Spleen (tissue), 11 donors: ENCODE data around the gene CCDC38. TPM values are rescaled to one million over a fixed set of nuclear protein-coding genes. Genes with fewer than 3 reads are reported as not detected.
A peak's percentile ranks its signal among the peaks of the same experiment; 100 is the strongest.

ENCODE experiments used
- DNase-seq: peaks from one replicate; pipeline ENCODE4 v3.0.0-alpha.2; 2020
- H3K27ac ChIP-seq, 8 donors: fragments of 200-600 bp; sonication (generic) in 7 of 8; 1 replicate in 4 of 8; 2 replicates in 4 of 8; pipeline versions ENCODE4 v1.5.0 to v1.8.0; 2016 to 2021; ENCODE audit warnings: inconsistent platforms in 4 of 8, mild to moderate bottlenecking in 4 of 8, moderate library complexity in 1 of 8
- H3K27me3 ChIP-seq, 7 donors: fragments of 200-600 bp; sonication (generic) in 6 of 7; replicated peaks in 1 of 7; 1 replicate in 4 of 7; 2 replicates in 3 of 7; pipeline versions ENCODE4 v1.5.0 to v1.8.0; 2016 to 2021; ENCODE audit warnings: inconsistent platforms in 3 of 7, mild to moderate bottlenecking in 1 of 7
- H3K36me3 ChIP-seq, 6 donors: fragments of 200-600 bp; sonication (generic) in 5 of 6; 1 replicate in 4 of 6; 2 replicates in 2 of 6; pipeline versions ENCODE4 v1.5.0 to v1.8.0; 2016 to 2021; ENCODE audit warnings: inconsistent platforms in 2 of 6
- H3K4me1 ChIP-seq, 6 donors: fragments of 200-600 bp; sonication (generic) in 5 of 6; 1 replicate in 3 of 6; 2 replicates in 3 of 6; pipeline versions ENCODE4 v1.5.0 to v1.8.0; 2016 to 2021; ENCODE audit warnings: inconsistent platforms in 3 of 6
- H3K4me3 ChIP-seq, 8 donors: fragments of 200-600 bp; sonication (generic) in 7 of 8; 1 replicate in 4 of 8; 2 replicates in 4 of 8; pipeline versions ENCODE4 v1.5.0 to v1.8.0; 2016 to 2021; ENCODE audit warnings: inconsistent platforms in 4 of 8, mild to moderate bottlenecking in 4 of 8, moderate library complexity in 2 of 8
- H3K9me3 ChIP-seq, 8 donors: fragments of 200-600 bp; sonication (generic) in 7 of 8; 1 replicate in 4 of 8; 2 replicates in 4 of 8; pipeline versions ENCODE4 v1.5.0 to v1.8.0; 2016 to 2021; ENCODE audit warnings: inconsistent platforms in 4 of 8
- POLR2A ChIP-seq, 3 donors: fragments of 450-650 bp; IDR thresholded peaks; one replicate each; pipeline ENCODE4 v1.5.1; 2017; ENCODE audit warnings: antibody characterized with exemption in 3 of 3, mild to moderate bottlenecking in 1 of 3
- POLR2AphosphoS5 ChIP-seq, 3 donors: sonication (generic); formaldehyde crosslinking; IDR thresholded peaks; one replicate each; pipeline ENCODE4 v1.5.1; 2017; ENCODE audit warnings: antibody characterized with exemption in 3 of 3
- WGBS, 5 donors: extraction: QIAGEN DNeasy Blood & Tissue Kit in 3 of 5; methylation state at CpG; one replicate each; pipeline versions ENCODE4 v1.1.5 to v1.1.7; 2013 to 2018; 5-methylcytosine and 5-hydroxymethylcytosine counted together
- intact Hi-C: fragments of 100-400 bp; cut with DNase I; formaldehyde crosslinking; loops from one replicate; pipeline ENCODE4 v1.15.0; 2023; ENCODE audit warnings: low total_unique reads
- polyA plus RNA-seq, 3 donors: library from polyadenylated mRNA; stranded (reverse); fragments of 200-250 nt; gene quantifications; one replicate each; pipeline ENCODE4 v1.2.1, GENCODE V29; 2013
- total RNA-seq, 7 donors: library from RNA; depleted of rRNA in 3 of 7; stranded (reverse); fragments of >200 nt in 3 of 7; fragmentation: NEBNext Ultra II Directional in 4 of 7; extraction: Animal tissue kit (Norgen Biotek cat#: 25700) in 4 of 7; gene quantifications; one replicate each; pipeline versions ENCODE4 v1.1.0 to v1.2.1, GENCODE V29; 2016 to 2021
- TF ChIP-seq, protein P1 (sequence below), 11 experiments: fragments of 200-600 bp in 7 of 11; fragments of 450-650 bp in 4 of 11; sonication (generic) in 4 of 11; IDR thresholded peaks in 8 of 11; conservative IDR thresholded peaks in 3 of 11; 1 replicate in 7 of 11; 2 replicates in 4 of 11; pipeline versions ENCODE4 v1.4.0 to v1.8.0; 2016 to 2021; ENCODE audit warnings: antibody characterized with exemption in 11 of 11, inconsistent platforms in 4 of 11, mild to moderate bottlenecking in 1 of 11
- donor health status: healthy with polysubstance abuse.
- donor health status: DM: no; HTN: no; CAD: no; lungs with moderate emphysema.
- donor health status: DM: no; HTN: no; CAD: no.
- donor health status: Bipolar disorder and iron deficiency.
- donor health status: healthy.
- donor health status: DM: no; HTN: no; CAD: no.
- donor health status: DM: yes; HTN: yes; CAD: no.

CCDC38 gene
- total and polyA plus RNA-seq, 10 donors, result 0.34 to 2.1 (median 0.86) TPM; not detected in 1

DNA sequence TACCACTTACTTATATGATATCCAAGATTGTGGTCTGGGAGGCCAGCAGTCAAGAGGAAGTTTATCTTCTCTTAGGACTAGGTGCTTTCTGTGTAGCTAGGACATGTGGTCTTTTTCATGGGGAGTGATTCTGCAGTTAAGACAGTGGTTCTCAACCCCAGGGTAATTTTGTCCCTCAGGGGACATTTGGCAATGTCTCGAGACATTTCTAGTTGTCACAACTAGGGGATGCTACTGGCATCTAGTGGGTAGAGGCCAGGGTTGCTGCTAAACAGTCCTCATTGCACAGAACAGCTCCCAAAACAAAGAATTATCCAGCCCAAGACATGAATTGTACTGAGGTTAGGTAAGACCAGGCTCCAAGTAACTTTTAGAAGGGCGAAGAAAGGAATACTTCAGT, 20.7 kb upstream of the CCDC38 start:
- no peak for DNase-seq
- TF ChIP-seq, protein P1, sequence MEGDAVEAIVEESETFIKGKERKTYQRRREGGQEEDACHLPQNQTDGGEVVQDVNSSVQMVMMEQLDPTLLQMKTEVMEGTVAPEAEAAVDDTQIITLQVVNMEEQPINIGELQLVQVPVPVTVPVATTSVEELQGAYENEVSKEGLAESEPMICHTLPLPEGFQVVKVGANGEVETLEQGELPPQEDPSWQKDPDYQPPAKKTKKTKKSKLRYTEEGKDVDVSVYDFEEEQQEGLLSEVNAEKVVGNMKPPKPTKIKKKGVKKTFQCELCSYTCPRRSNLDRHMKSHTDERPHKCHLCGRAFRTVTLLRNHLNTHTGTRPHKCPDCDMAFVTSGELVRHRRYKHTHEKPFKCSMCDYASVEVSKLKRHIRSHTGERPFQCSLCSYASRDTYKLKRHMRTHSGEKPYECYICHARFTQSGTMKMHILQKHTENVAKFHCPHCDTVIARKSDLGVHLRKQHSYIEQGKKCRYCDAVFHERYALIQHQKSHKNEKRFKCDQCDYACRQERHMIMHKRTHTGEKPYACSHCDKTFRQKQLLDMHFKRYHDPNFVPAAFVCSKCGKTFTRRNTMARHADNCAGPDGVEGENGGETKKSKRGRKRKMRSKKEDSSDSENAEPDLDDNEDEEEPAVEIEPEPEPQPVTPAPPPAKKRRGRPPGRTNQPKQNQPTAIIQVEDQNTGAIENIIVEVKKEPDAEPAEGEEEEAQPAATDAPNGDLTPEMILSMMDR (IDR thresholded peaks at IDR 0.05 in 8 of 11, conservative IDR thresholded peaks at IDR 0.05 in 3 of 11), result no peak
- TF ChIP-seq POLR2A (IDR thresholded peaks at IDR 0.05) (no peak), POLR2AphosphoS5 (IDR thresholded peaks at IDR 0.05) (no peak)
- 68 to 82% (median 72%) methylated on average over 2 of the region's 2 CpGs for WGBS, 5 donors
- H3K36me3 ChIP-seq, result peaks cover 0 to 15% (median 0%) of the 10 kb centered on the region in 6 donors
- H3K27ac ChIP-seq, result no peak overlapping the region
- intact Hi-C loops, result no loop called here
- H3K4me3 ChIP-seq, result no peak overlapping the region
- H3K27me3 ChIP-seq, result no peaks in the 10 kb centered on the region
- H3K9me3 ChIP-seq, result no peaks in the 10 kb centered on the region
- no peaks in the 10 kb centered on the region for H3K4me1 ChIP-seq

GRCh38 chr12:95962222-95962621, 19.8 kb upstream of the CCDC38 start:
- no peak overlapping the region for H3K27ac ChIP-seq
- H3K4me3 ChIP-seq, result no peak overlapping the region
- WGBS, 5 donors, result 77 to 87% (median 83%) methylated on average over 7 of the region's 7 CpGs
- H3K4me1 ChIP-seq, result no peaks in the 10 kb centered on the region
- TF ChIP-seq POLR2AphosphoS5 (IDR thresholded peaks at IDR 0.05), result no peak
- TF ChIP-seq, protein P1 (IDR thresholded peaks at IDR 0.05 in 8 of 11, conservative IDR thresholded peaks at IDR 0.05 in 3 of 11), result no peak
- no peak for TF ChIP-seq POLR2A (IDR thresholded peaks at IDR 0.05)
- intact Hi-C loops, result no loop called here
- no peaks in the 10 kb centered on the region for H3K9me3 ChIP-seq
- H3K36me3 ChIP-seq, result peaks cover 0 to 11% (median 0%) of the 10 kb centered on the region in 6 donors
- DNase-seq, result no peak
- no peaks in the 10 kb centered on the region for H3K27me3 ChIP-seq

GRCh38 chr12:95960241-95960640, 17.8 kb upstream of the CCDC38 start:
- Histone ChIP-seq H3K9me3 (no peaks in the 10 kb centered on the region), H3K4me3 (no peak overlapping the region), H3K4me1 (no peaks in the 10 kb centered on the region), H3K27me3 (no peaks in the 10 kb centered on the region), H3K27ac (no peak overlapping the region), H3K36me3 (peaks cover 0 to 4% (median 0%) of the 10 kb centered on the region in 6 donors)
- WGBS, 5 donors, result 57 to 76% (median 63%) methylated on average over 5 of the region's 5 CpGs
- DNase-seq, result no peak
- intact Hi-C loops, result no loop called here
- TF ChIP-seq POLR2AphosphoS5 (IDR thresholded peaks at IDR 0.05), result no peak
- no peak for TF ChIP-seq POLR2A (IDR thresholded peaks at IDR 0.05)
- TF ChIP-seq, protein P1 (IDR thresholded peaks at IDR 0.05 in 8 of 11, conservative IDR thresholded peaks at IDR 0.05 in 3 of 11), result no peak

DNA sequence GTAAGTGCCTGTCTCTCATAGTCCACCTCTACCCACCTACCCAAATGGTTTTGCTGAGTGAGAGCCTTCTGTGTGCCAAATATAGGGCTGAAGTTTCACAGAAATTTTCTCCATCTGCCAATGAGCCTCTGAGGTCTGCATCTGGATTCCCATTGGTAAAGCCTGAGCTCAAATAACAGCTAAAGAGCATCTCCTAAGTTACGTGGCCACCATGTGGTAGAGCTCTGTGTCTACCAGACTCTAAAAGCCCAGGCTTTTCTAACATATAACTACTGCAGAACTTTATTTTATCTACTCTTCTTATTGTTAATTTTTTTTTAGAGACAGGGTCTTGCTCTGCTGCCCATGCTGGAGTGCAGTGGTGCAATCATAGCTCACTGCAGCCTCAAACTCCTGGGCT, 16.7 kb upstream of the CCDC38 start:
- Histone ChIP-seq H3K9me3 (no peaks in the 10 kb centered on the region), H3K36me3 (peaks cover 0 to 4% (median 0%) of the 10 kb centered on the region in 6 donors), H3K4me3 (no peak overlapping the region), H3K27ac (no peak overlapping the region), H3K4me1 (no peaks in the 10 kb centered on the region), H3K27me3 (no peaks in the 10 kb centered on the region)
- intact Hi-C loops, result no loop called here
- WGBS, 5 donors, result 60 to 80% (median 66%) methylated on average over 1 of the region's 1 CpG
- DNase-seq, result no peak
- TF ChIP-seq, protein P1 (IDR thresholded peaks at IDR 0.05 in 8 of 11, conservative IDR thresholded peaks at IDR 0.05 in 3 of 11), result peak in 1 of 11 experiments; percentile 11
- no peak for TF ChIP-seq POLR2A (IDR thresholded peaks at IDR 0.05)
